DMS153 (cell line): Measurements from ENCODE around the gene NAGLU.
A peak's percentile ranks its signal among the peaks of the same experiment; 100 is the strongest.
"Not testable (repeated sequence)": the region's sequence is repeated elsewhere in the genome, so short reads cannot be mapped to it uniquely, and the experiment has no call there.

Experiments
- DNase-seq: peaks from one replicate; lab custom pipeline; 2025; lab: John Stamatoyannopoulos, UW

Gene NAGLU

DNA sequence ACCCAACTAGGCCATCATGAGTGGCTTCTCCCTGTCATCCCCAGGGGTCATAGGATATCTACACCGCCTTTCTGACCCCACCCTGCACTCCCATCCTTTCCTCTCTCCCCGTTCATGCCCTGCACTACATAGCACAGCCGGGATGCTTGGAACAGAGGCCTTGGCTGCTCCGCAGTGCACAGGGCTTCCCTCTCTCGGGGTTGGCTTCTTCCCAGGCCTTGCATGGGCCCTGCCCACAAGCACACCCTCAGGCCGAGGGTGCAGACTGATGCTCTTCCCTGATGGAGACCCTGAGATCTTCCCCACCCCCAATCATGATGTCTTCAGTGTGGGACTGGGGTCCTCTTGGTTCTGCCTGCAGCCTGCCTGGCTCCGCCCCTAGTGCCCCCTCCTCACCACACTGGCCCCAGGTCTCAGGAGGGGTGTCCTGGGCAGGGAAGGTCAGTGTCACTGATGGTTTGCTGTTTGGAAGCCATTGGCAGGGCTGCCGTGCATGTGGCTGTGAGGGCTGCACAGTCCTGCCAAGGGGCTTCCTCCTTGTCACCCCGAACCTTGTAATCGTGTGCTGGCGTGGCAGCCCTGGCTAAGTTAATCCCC, 14.3 kb upstream of the NAGLU start:
- no peak for DNase-seq

DNA sequence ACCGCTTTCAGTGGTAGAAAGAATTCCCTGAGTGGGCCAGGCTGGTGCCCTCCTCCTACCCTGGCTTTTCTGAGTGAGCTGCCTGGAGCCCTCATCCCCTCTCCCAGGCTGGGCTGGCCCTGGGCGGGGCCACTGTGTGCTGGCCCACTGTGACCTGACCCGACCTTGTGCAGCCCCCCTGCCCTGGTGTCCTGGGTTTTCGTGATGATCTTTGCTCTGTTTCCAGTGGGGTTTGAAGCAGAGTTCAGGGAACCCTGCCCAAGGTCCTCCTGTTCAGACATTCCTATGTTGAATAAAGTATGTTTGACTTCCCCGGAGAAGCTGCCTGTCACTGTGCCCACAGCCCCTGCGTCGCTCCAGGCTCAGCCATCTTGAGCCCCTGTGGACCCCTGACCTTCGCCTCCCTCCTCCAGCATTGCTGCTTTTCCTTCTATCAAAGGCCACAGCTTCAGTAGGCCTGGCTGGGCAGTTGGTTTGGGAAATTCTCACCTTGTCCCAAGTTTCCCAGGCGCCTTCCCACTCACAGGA, 13.7 kb upstream of the NAGLU start:
- DNase-seq = no peak

DNA sequence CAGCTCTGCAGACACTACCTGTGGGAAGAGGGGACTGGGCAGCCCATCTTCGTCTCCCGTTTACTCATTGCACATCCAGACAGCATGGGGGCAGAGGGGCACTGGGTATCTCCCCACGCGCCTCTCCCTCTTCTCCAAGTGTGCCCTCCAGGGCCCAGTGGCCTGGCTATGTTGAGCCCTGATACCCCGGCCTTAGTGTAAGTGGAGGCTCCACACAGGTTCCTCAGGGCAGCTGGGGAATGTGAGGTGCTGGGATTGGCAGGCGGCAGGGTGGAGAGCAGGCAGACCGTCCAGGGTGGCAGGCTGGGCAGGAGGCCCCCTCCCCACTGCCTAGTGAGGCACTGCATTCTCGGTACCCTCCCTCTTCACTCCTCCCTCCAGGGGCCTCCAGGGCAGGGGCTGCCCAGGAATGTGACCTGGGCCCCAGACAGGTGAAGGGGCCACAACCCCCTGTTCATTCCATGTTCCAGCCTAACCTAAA, 13.2 kb upstream of the NAGLU start:
- DNase-seq = no peak

DNA sequence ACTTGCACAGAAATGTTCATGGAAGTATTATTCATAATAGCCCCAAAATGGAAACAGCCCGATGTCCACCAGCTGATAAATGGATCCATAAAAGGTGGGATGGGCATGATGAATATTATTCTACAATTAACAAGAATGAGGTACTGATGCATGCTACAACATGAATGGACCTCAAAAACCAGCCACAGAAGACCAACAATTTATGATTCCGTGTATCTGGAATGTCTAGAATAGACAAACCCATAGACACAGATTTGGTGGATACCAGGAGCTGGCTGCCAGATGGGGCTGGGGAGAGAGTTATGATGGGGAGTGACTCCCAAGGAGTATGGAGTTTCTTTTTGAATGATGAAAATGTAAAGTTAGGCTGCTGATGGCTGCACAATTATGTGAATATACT, 10.8 kb upstream of the NAGLU start:
- no peak for DNase-seq

DNA sequence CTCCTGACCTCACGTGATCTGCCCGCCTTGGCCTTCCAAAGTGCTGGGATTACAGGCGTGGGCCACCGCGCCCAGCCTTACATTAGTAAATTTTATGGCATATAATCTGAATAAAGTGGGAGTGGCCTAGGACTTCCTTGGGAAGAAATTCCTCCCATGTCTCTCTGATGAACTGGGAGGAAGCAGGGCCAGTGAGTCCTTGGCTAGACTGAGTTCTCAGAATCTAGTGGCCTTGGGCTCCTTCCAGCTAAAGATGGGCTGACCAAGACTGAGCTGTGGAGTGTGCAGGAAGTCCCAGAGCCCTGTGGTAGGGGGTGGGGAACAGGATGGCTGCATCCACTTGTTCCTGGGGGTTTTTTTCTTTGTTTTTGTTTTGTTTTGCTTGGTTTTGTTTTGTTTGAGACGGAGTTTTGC, 10.0 kb upstream of the NAGLU start:
- DNase-seq = no peak

DNA sequence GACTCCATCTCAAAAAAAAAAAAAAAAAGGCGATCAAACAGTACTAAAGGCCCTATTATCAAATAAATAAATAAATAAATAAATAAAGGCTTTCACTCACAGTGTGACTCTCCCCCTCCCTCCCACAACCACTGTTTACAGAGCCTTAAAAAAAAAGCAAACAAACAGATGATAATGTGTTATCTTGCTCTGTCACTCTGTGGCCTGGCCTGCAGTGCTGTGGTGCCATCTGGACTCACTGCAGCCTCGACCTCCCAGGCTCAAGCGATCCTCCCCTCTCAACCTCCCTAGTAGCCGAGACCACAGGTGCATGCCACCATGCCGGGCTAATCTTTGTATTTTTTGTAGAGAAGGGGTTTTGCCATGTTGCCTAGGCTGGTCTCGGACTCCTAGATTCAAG, 8.1 kb upstream of the NAGLU start:
- no peak for DNase-seq

DNA sequence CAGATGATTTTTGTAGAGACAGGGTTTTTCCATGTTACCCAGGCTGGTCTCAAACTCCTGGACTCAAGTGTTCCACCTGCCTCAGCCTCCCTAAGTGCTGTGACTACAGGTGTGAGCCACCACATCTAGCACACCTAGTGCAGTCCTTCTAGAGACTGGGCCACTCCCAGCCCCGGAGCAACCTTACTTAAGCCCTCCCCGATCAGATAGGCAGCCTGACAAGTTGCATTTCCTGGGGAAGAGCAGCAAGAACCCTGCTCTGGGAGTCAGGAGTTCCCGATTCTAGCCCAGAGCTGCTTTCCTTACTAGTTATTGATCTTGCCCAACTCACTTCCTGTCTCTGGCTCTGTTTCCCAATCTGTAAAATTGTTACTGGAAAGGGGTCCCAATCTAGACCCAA, 7.0 kb upstream of the NAGLU start:
- DNase-seq = no peak

DNA sequence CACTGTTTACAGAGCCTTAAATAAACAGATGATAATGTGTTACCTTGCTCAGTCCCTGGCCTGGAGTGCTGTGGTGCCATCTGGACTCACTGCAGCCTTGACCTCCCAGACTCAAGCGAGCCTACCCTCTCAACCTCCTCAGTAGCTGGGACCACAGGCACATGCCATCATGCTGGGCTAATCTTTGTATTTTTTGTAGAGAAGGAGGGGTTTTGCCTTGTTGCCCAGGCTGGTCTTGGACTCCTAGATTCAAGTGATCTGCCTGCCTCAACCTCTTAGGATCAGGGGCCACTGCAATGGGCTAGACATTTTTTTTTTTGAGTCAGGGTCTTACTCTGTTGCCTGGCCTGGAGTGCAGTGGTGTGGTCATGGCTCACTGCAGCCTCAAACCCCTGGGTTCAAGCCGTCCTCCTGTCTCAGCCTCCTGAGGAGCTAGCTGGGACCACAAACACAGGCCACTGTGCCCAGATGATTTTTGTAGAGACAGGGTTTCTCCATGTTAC, 5.0 kb upstream of the NAGLU start:
- peak; percentile 44 for DNase-seq

DNA sequence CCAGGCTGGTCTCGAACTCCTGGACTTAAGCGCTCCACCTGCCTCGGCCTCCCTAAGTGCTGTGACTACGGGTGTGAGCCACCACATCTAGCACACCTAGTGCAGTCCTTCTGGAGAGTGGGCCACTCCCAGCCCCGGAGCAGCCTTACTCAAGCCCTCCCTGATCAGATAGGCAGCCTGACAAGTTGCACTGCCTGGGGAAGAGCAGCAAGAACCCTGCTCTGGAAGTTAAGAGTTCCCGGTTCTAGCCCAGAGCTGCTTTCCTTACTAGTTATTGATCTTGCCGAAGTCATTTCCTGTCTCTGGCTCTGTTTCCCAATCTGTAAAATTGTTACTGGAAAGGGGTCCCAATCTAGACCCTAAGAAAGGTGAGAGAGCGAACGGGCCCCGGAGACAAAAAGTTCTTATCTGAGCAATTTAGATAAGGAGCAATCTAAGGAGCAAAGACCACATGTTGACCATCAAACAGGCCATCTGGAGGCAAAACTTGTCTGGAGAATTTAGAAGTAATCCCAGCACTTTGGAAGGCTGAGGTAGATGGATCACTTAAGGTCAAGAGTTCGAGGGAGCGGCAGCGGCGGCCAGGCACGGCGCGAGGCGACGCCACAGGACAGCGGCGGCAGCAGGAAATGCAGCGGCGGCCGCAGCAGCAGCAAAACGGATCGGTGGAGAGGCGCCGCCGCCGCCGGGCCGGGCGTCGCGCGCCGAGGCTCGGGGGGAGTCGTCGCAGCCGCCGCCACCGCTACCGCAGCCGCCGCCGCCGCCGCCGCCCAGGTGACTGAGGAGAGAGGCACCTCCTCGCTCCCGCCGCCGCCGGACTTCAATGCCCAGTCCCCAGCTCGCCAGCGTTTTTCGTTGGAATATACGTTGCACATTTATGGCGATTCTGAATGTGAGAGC, 4.3 kb upstream of the NAGLU start:
- peak; percentile 24 for DNase-seq

DNA sequence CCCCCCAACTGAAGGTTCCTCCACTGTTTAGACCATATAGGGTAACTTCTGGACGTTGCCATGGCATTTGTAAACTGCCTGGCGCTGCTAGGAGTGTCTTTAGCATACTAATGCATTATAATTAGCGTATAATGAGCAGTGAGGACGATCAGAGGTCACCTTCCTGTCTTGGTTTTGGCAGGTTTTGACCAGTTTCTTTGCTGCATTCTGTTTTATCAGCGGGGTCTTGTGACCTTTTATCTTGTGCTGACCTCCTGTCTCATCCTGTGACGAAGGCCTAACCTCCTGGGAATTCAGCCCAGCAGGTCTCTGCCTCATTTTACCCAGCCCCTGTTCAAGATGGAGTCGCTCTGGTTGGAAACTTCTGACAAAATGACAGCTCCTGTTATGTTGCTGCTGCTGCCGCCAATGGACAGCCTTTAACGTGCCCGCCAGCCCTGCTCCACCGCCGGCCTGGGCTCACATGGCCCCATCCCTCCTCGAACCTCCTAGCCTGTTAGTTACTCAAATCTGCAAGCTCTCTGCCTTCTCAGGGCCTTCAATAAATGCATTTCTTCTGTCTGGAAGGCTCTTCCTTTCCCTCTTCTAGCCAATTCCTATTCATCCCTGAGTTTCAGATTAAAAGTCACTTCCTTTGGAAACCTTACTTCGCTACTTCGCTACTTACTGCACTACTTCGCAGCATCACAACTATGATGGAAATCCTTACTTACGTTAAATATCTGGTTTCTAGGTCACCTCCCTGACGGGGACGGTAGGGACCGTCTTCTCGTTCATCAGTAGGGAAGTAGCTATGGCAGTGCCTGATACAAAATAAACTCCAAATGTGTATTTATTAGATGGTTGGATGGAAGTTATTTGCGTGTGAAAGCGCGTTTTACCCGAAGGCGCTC, 640 bp upstream of the NAGLU start:
- no peak for DNase-seq

DNA sequence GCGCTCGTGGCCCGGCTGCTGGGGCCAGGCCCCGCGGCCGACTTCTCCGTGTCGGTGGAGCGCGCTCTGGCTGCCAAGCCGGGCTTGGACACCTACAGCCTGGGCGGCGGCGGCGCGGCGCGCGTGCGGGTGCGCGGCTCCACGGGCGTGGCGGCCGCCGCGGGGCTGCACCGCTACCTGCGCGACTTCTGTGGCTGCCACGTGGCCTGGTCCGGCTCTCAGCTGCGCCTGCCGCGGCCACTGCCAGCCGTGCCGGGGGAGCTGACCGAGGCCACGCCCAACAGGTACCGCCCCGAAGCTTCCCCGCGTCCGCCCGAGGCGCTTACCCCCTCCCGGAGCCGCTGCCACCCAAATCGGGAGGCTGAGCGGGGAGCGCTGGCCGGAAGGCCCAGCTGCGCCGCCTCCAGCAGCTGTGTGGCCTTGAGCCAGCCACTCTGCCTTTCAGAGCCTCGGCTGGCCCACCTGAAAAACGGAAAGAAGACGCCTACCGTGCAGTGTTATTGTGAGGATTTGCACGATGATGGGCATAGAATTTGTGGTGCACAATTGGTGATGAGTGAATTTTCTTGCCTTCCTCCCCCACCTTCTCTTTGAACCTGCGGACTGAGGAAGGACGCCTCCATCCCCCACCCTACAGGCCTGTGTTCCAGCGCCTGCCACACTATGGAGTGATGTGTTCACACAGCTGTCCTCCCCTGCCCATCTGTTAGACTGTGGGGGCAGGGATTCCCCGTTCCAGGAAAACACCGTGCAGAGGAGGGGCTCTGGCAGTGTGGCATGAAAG, 523 bp downstream of the NAGLU start:
- DNase-seq = peak; percentile 55

DNA sequence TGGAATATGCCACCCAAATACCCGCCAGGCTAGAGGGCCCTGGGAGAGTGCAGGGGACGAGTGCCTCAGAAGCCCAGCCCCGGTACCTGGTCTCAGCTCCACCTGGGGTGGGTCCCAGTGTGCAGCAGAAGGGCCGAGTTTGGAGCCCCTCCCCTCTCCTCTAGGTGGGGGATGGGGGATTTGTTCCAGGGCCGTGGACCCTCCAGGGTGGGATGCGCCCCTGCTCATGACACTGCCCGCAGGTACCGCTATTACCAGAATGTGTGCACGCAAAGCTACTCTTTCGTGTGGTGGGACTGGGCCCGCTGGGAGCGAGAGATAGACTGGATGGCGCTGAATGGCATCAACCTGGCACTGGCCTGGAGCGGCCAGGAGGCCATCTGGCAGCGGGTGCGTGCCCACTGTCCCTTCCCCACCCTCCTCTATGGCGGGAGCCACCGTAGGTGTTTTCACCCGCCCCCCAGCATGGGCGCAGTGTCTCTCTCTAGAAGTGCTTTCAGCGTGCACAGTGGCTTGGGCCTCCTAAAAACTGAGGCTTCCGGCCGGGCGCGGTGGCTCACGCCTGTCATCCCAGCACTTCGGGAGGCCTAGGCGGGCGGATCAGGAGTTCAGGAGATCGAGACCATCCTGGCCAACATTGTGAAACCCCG, 1.2 kb downstream of the NAGLU start:
- DNase-seq = no peak

DNA sequence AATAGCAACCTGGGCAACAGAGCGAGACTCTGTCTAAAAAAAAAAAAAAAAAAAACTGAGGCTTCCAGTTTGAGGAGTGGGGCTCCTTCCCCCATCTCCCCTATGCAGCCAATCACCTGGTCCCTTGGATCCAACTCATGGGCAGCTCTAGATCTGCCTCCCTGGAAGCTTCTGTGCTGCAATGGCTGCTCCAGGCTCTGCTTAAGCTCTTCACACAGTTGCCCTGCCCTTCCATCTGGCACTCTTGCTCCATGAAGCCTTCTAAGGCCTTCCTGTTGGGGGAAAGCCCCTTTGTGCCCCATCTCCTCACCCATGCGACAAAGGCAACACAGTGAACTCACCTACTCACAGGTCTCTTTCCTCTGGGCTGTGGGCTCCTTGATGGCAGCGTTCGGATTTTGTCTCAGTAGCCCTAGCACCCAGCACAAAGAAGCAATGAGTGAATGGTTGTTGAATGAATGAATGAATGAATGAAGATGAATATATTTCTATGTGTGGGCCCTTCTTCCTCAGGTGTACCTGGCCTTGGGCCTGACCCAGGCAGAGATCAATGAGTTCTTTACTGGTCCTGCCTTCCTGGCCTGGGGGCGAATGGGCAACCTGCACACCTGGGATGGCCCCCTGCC, 1.9 kb downstream of the NAGLU start:
- DNase-seq = no peak

DNA sequence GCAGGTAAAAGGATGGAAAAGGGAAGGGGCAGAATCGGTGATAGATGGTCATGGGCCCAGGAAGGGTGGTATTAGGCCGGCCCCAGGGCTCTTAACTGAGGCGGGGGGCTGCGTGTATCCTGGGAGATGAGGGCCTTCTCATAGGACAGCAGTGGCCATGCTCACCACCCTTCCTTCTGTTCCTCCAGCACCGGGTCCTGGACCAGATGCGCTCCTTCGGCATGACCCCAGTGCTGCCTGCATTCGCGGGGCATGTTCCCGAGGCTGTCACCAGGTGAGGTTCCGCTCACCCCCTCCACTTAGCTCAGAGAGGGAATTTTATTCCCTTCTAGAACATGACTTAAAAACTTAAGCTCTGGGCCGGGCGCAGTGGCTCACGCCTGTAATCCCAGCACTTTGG, 2.4 kb downstream of the NAGLU start:
- no peak for DNase-seq

DNA sequence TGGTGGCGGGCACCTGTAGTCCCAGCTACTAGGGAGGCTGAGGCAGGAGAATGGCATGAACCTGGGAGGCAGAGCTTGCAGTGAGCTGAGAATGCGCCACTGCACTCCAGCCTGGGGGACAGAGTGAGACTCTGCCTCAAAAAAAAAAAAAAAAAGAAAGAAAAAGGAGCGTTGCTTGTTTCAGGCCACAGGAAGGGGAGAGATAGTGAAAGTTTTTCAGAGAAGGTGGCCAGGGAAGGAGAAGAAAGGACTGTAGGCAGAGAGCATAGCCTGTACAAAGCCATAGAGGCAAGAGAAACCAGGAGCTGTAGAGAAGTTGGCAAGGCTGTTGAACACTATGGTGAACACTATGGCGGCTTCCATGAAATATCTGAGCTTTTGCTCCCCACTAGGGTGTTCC, 4.5 kb downstream of the NAGLU start:
- DNase-seq = not testable (repeated sequence)

DNA sequence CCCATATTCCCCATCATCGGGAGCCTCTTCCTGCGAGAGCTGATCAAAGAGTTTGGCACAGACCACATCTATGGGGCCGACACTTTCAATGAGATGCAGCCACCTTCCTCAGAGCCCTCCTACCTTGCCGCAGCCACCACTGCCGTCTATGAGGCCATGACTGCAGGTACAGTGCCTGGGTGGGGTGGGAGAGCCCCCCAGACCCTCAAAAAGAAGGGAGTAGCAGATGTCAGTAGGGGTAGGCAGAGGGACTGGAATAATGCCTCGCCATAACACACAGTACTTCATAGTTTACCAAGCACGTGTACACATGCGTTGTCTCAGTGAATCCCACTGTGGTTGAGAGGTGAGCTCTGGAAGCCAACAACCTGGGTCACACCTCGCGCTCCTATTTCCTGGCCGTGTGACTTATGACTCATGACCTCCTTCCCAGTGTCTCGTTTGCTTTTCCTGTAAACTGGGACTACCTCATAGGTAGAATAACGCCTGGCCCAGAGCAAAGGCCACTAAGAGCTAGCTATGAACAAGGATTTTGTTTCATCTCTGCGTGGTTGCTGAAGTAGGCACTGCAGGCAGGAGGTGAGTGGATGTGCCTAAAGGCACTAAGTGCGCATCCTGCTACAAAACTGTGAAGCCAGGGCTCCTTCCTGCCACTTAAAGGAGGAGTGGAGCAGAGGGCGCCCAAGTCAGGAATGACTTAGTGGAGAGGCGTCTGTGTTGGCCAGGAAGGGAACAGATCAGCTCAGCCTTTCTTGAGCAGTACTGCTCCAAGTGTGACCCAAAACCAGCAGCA, 5.2 kb downstream of the NAGLU start:
- DNase-seq = no peak

DNA sequence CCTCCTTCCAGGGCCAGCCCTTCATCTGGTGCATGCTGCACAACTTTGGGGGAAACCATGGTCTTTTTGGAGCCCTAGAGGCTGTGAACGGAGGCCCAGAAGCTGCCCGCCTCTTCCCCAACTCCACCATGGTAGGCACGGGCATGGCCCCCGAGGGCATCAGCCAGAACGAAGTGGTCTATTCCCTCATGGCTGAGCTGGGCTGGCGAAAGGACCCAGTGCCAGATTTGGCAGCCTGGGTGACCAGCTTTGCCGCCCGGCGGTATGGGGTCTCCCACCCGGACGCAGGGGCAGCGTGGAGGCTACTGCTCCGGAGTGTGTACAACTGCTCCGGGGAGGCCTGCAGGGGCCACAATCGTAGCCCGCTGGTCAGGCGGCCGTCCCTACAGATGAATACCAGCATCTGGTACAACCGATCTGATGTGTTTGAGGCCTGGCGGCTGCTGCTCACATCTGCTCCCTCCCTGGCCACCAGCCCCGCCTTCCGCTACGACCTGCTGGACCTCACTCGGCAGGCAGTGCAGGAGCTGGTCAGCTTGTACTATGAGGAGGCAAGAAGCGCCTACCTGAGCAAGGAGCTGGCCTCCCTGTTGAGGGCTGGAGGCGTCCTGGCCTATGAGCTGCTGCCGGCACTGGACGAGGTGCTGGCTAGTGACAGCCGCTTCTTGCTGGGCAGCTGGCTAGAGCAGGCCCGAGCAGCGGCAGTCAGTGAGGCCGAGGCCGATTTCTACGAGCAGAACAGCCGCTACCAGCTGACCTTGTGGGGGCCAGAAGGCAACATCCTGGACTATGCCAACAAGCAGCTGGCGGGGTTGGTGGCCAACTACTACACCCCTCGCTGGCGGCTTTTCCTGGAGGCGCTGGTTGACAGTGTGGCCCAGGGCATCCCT, 7.4 kb downstream of the NAGLU start:
- DNase-seq = no peak

DNA sequence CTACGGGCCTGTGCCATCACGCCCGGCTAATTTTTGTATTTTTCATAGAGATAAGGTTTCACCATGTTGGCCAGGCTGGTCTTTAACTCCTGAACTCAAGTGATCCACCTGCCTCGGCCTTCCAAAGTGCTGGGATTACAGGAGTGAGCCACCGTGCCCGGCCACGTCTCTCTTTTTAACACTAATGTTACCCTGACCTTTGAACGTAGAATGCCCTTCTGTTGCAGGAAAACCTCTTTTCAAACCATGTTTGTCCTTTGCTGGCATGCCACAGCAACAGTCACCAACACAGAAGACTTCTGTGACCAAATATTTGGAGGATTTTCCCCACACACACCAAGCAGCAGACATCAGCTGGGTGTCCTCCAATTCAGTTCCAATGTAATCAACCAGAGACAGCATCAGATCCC, 8.8 kb downstream of the NAGLU start:
- DNase-seq = no peak
